ENCODE measurements around the gene PDE2A.

GRCh38 chr11:72561856-72562255 lies 112.4 kb downstream of the PDE2A start:
- TF ChIP-seq SMC3 (IDR thresholded peaks at IDR 0.05; ENCODE audit: low read depth, low read length) (no peak), NFE2L2 (IDR thresholded peaks at IDR 0.05; ENCODE audit: low read depth, low read length) (no peak), RFX5 (IDR thresholded peaks at IDR 0.05; ENCODE audit: low read depth, low read length) (no peak), POLR2A (IDR thresholded peaks at IDR 0.05; ENCODE audit: low read depth, low read length) (no peak), BHLHE40 (IDR thresholded peaks at IDR 0.05; ENCODE audit: low read depth, low read length) (no peak), RAD21 (IDR thresholded peaks at IDR 0.05; ENCODE audit: low read length) (no peak), USF2 (IDR thresholded peaks at IDR 0.05; ENCODE audit: low read depth, low read length) (no peak), MXI1 (IDR thresholded peaks at IDR 0.05; ENCODE audit: borderline replicate concordance, low read depth, low read length) (no peak), RCOR1 (IDR thresholded peaks at IDR 0.05; ENCODE audit: insufficient replicate concordance, low read length) (no peak), MAFK (IDR thresholded peaks at IDR 0.05; ENCODE audit: low read depth, low read length) (no peak), ELK1 (IDR thresholded peaks at IDR 0.05; ENCODE audit: borderline replicate concordance, low read depth, low read length) (no peak)
- TF ChIP-seq, protein P1, sequence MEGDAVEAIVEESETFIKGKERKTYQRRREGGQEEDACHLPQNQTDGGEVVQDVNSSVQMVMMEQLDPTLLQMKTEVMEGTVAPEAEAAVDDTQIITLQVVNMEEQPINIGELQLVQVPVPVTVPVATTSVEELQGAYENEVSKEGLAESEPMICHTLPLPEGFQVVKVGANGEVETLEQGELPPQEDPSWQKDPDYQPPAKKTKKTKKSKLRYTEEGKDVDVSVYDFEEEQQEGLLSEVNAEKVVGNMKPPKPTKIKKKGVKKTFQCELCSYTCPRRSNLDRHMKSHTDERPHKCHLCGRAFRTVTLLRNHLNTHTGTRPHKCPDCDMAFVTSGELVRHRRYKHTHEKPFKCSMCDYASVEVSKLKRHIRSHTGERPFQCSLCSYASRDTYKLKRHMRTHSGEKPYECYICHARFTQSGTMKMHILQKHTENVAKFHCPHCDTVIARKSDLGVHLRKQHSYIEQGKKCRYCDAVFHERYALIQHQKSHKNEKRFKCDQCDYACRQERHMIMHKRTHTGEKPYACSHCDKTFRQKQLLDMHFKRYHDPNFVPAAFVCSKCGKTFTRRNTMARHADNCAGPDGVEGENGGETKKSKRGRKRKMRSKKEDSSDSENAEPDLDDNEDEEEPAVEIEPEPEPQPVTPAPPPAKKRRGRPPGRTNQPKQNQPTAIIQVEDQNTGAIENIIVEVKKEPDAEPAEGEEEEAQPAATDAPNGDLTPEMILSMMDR (conservative IDR thresholded peaks at IDR 0.05; ENCODE audit: low read depth, low read length), result no peak

Measured in IMR-90 (cell line).